ENCODE measurements around the gene OR5B17. TPM values are rescaled to one million over a fixed set of nuclear protein-coding genes. Genes with fewer than 3 reads are reported as not detected.
"Not testable (repeated sequence)": the region's sequence is repeated elsewhere in the genome, so short reads cannot be mapped to it uniquely, and the experiment has no call there.

Gene OR5B17
- total RNA-seq = not detected

DNA sequence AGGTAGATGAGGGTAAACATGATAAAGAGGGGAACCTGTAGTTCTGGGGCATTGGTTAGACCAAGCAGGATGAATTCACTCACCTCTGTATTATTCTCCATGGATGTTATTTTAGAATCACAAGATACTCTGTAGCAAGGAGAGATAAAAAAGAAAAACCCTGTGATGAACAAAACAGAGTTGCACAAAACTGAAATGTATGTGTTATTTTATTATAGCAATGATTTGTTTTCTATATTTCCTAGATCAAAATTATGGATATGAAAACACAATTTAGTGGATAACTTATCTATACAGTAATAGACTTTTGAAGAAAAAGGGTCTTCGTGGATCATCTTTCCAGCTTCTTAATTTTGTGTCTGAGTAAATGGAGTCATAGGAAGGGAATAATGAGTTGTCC is at the start of gene OR5B17:
Gene OR5B17 (minus strand): TSS at position 101 of the 400 bp plus-strand sequence. CDS start 0 bp downstream, at position 101.
- Histone ChIP-seq H3K9me3 (no peaks in the 10 kb centered on the region), H3K4me1 (ENCODE audit: control insufficient read depth in 1 of 2, low read depth in 2 of 2) (no peaks in the 10 kb centered on the region), H3K27ac (no peak within 1 kb of the TSS), H3K27me3 (replicated peaks; ENCODE audit: insufficient read depth) (no peaks in the 10 kb centered on the region), H3K4me3 (no peak within 1 kb of the TSS), H3K36me3 (no peaks in the 10 kb centered on the region)
- TF ChIP-seq, protein P1, sequence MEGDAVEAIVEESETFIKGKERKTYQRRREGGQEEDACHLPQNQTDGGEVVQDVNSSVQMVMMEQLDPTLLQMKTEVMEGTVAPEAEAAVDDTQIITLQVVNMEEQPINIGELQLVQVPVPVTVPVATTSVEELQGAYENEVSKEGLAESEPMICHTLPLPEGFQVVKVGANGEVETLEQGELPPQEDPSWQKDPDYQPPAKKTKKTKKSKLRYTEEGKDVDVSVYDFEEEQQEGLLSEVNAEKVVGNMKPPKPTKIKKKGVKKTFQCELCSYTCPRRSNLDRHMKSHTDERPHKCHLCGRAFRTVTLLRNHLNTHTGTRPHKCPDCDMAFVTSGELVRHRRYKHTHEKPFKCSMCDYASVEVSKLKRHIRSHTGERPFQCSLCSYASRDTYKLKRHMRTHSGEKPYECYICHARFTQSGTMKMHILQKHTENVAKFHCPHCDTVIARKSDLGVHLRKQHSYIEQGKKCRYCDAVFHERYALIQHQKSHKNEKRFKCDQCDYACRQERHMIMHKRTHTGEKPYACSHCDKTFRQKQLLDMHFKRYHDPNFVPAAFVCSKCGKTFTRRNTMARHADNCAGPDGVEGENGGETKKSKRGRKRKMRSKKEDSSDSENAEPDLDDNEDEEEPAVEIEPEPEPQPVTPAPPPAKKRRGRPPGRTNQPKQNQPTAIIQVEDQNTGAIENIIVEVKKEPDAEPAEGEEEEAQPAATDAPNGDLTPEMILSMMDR (IDR thresholded peaks at IDR 0.05) = no peak
- ATAC-seq (ENCODE audit: insufficient number of reproducible peaks, low FRiP score, low read depth) (no peak), DNase-seq (ENCODE audit: low spot score) (no peak)

DNA sequence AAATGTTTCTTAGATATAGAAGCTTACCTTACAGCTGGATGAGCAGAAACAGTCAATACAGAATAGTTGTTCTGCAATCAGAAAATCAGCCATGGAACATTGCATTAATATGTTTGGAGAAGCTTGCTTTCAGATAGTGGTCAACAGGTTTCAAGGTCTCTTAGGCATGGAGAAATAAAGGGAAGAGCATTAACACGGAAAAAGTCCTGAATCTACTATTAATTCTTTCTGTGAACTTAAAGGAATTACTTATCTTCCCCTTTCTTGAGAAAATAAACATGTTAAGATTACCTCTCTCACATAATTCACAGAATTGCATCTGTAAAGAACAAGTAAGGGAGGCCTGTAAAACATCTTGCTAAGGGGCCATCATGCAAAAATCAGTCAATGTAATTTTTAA is 47.9 kb upstream of the OR5B17 start, which contains the start of gene OR5B3:
Gene OR5B3 (minus strand): TSS at position 101 of the 400 bp plus-strand sequence. CDS start 3,465 bp downstream, outside the sequence.
- TF ChIP-seq, protein P1 (IDR thresholded peaks at IDR 0.05) = no peak
- Histone ChIP-seq H3K36me3 (no peaks in the 10 kb centered on the region), H3K27me3 (replicated peaks; ENCODE audit: insufficient read depth) (no peaks in the 10 kb centered on the region), H3K9me3 (peaks cover 14% of the 10 kb centered on the region), H3K4me1 (ENCODE audit: control insufficient read depth in 1 of 2, low read depth in 2 of 2) (no peaks in the 10 kb centered on the region), H3K4me3 (no peak within 1 kb of the TSS), H3K27ac (no peak within 1 kb of the TSS)
- no peak for ATAC-seq (ENCODE audit: insufficient number of reproducible peaks, low FRiP score, low read depth)
- no peak for DNase-seq (ENCODE audit: low spot score)

DNA sequence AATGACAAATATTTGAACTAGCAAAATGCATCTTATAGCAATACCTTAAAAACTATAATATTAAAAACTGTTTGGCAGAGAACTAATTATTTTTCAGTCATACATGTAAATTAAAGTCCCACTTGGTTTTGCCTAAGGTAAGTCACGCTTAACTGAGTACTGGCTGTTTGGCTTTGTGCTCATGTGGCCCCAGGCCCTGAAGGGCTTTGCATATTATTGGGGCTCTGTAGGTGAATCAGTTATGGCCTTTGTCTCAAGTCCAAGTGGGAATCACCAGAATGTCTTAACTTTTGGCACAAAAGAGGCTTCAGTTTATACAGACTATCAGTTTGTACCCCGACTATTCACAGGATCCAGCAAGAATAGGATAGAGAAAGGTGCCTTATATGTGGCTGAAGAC is 40.8 kb upstream of the OR5B17 start:
- not testable (repeated sequence) for H3K4me1 ChIP-seq (ENCODE audit: control insufficient read depth in 1 of 2, low read depth in 2 of 2); ATAC-seq (ENCODE audit: insufficient number of reproducible peaks, low FRiP score, low read depth); H3K9me3 ChIP-seq; H3K36me3 ChIP-seq; H3K4me3 ChIP-seq; H3K27ac ChIP-seq; H3K27me3 ChIP-seq (replicated peaks; ENCODE audit: insufficient read depth); DNase-seq (ENCODE audit: low spot score)

DNA sequence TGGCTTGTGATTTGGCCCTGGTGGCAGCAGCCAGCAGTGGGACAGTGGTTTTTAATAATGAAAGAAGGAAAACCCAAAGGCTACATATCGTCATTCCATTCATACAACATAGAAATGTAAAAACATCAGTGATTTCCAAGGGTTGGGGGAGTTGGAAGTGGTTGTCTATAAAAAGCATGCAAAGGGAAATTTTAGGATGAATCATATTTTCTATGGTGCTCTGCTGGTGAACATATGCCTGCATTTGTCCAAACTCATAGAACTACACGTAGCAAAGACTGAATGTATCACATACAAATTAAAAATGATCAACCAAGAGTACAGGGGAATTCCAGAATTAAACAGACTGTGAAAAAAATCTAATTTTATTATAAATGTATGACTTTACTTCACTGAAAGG is 36.7 kb upstream of the OR5B17 start:
- Histone ChIP-seq H3K4me1 (ENCODE audit: control insufficient read depth in 1 of 2, low read depth in 2 of 2) (no peaks in the 10 kb centered on the region), H3K4me3 (no peak overlapping the region), H3K27ac (no peak overlapping the region), H3K27me3 (replicated peaks; ENCODE audit: insufficient read depth) (no peaks in the 10 kb centered on the region), H3K36me3 (no peaks in the 10 kb centered on the region), H3K9me3 (peaks cover 4% of the 10 kb centered on the region)
- no peak for ATAC-seq (ENCODE audit: insufficient number of reproducible peaks, low FRiP score, low read depth)
- DNase-seq (ENCODE audit: low spot score) = no peak
- TF ChIP-seq, protein P1 (IDR thresholded peaks at IDR 0.05) = no peak

DNA sequence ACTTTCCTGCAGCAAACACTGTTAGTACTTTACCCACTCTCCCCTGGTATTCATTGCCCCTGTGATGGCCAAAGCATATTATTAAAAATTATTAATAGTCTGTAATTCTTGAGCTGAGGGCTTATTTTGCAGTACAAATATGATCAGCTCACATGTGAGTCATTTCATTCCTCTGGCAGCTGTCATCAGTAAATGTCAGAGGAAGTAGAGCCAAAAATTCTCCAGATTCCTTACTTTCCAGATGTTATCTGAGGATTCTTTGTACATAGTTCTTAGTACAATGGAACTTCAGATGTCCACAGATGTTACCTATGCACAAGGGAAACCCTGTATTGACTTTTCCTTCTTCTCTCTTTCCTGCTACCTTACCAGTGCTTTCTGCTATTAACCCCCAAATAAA is 35.3 kb upstream of the OR5B17 start:
- Histone ChIP-seq H3K36me3 (no peaks in the 10 kb centered on the region), H3K27ac (no peak overlapping the region), H3K4me1 (ENCODE audit: control insufficient read depth in 1 of 2, low read depth in 2 of 2) (no peaks in the 10 kb centered on the region), H3K9me3 (peaks cover 4% of the 10 kb centered on the region), H3K4me3 (no peak overlapping the region), H3K27me3 (replicated peaks; ENCODE audit: insufficient read depth) (no peaks in the 10 kb centered on the region)
- ATAC-seq (ENCODE audit: insufficient number of reproducible peaks, low FRiP score, low read depth) (no peak), DNase-seq (ENCODE audit: low spot score) (no peak)
- TF ChIP-seq, protein P1 (IDR thresholded peaks at IDR 0.05) = no peak

DNA sequence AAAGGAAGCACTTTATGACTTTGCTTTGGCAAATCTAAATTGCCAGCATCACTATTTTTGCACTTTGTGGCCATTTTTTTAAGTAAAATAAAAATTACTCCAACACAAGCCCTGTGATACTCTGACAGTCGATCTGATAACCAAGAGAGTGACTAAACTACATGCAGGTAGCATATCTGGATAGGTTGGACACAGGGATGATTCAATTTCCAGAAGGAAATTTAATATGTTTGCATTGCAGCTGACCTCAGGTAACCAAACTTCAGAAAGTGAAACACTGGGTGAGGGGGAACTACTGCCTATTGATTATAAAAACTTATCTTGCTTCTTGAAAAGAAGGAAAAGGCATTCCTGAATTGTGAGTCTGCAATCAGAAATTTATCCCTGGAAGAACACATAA is 33.9 kb upstream of the OR5B17 start:
- TF ChIP-seq, protein P1 (IDR thresholded peaks at IDR 0.05) = no peak
- Histone ChIP-seq H3K36me3 (no peaks in the 10 kb centered on the region), H3K27me3 (replicated peaks; ENCODE audit: insufficient read depth) (no peaks in the 10 kb centered on the region), H3K27ac (no peak overlapping the region), H3K4me3 (no peak overlapping the region), H3K9me3 (peaks cover 4% of the 10 kb centered on the region), H3K4me1 (ENCODE audit: control insufficient read depth in 1 of 2, low read depth in 2 of 2) (no peaks in the 10 kb centered on the region)
- ATAC-seq (ENCODE audit: insufficient number of reproducible peaks, low FRiP score, low read depth) (no peak), DNase-seq (ENCODE audit: low spot score) (no peak)
